GM19328 (cell line): ENCODE results near the gene OPHN1.
"Not testable (repeated sequence)": the region's sequence is repeated elsewhere in the genome, so short reads cannot be mapped to it uniquely, and the experiment has no call there.

Source experiments
- ATAC-seq: cut with Tn5 transposase; IDR thresholded peaks from one replicate; pipeline ENCODE4 v1.9.1; 2021; ENCODE audit warnings: mild to moderate bottlenecking, moderate library complexity; ENCODE audit not compliant: unreplicated experiment

OPHN1 gene

GRCh38 chrX:68424719-68425118 lies 8.6 kb downstream of the OPHN1 start:
- ATAC-seq = no peak

- ATAC-seq = no peak
These were observed 10.8 kb downstream of the OPHN1 start for GRCh38 chrX:68422478-68422877.

- no peak for ATAC-seq
These were observed 11.7 kb downstream of the OPHN1 start for GRCh38 chrX:68421636-68422035.

DNA sequence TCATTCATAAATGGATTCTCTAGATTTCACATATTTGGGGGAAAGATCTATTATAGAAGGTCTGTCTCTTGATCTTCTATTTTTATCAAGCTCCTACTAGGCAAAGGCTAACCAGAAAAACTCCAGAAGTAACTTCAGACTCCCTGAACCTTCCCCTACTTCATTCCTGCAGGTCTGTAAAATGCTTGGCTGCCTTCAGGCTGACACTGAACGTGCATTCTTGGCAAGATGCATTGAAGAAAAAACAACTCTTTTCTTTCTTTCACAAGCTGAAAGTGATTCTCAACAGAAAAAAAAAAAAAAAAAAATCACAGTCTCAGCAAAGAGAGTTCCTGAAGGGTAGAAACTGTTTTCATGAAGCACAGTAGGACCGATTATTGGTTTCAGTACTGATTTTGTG lies 12.7 kb downstream of the OPHN1 start:
- ATAC-seq = no peak

DNA sequence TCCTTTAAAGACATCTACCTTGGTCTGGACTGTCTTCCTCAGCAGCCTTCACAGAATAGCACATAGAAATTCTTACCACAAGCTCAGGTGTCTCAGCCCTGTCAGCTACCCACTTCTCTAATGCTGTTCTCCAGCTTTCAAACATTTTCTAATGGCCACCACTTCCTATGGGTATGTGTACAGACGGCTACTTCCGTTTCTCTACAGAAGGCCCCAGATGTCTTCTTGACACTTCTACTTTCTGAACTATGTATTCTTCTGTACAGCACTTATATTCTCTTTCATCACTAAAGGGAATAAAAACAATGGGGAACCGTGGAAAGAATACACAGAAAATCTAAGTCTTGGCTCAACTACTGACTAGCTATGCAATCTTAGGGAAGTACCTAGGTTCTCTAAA lies 13.3 kb downstream of the OPHN1 start:
- ATAC-seq = no peak

DNA sequence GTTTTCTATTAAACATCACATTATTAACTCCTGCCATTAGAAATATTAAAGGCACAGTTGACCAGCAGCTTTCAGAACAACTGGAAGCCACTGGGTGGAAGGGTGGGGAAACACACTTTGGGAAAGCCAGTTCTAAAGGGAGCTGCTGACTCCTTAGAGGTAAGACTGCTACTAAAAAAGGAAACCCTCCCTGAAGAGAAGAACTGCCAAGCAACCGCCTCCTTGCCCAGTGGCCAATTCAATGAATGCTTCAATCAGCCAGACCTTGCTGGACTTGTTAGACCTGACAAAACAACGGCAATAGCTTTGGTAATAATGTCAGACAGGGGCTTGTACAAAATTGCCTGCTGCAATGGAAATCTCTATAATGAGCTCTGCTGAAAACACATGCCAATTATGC lies 15.6 kb downstream of the OPHN1 start:
- ATAC-seq = no peak

DNA sequence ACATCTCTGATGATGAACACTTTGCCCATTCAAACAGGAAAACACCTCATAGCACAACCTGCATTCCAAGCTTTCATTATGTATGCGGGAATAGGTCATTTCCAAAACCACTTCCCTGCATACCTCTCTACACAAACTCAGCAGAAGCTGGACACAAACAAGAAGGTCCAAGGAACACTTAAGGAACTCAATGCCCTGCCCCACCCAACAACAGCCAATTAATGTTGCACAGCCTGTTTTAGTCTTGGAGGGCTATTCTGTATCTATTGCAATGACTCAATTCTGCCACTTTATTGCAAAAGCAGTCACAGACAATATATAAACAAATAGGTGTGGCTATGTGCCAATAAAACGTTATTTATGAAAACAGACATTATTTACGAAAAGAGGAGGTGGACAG lies 16.7 kb downstream of the OPHN1 start:
- ATAC-seq = no peak

GRCh38 chrX:68415316-68415715 lies 18.0 kb downstream of the OPHN1 start:
- no peak for ATAC-seq

DNA sequence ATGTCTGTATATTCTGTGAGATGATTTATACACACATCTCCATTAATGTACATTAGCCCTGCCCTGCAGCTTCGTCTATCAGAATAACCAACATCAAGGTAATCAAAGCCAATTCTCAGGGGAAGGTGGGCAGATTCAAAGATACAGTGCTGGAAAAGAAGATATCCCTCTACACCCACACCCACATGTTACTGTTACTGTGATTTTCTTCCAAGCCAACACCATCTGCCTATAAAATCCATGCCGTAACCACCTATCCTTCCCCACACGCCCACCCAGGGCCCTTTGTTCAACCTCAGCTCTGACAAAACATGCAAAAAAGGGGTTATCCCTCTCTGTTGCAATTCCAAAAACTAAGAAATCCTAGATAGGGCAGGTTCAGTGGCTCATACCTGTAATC lies 20.0 kb downstream of the OPHN1 start:
- no peak for ATAC-seq

GRCh38 chrX:68411729-68412128 lies 21.6 kb downstream of the OPHN1 start:
- ATAC-seq = no peak

DNA sequence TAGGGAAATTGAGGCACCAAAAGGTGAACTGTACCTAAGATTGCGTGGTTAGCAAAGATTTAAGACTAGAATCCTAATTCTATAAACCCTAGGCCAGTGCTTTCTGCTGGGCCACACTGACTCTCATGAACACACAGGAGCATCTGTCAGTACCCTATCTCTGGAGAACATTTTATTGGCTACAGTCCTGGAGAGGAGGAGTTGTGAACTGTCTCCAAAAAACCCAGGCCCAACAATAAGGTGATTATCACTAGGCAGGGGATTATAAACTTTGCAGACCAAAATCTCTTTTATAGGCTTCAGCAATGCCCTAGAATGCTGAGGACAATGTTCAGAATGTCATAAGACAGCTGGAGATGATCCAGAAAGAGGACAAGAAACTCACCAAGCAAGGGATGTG lies 24.1 kb downstream of the OPHN1 start:
- no peak for ATAC-seq

DNA sequence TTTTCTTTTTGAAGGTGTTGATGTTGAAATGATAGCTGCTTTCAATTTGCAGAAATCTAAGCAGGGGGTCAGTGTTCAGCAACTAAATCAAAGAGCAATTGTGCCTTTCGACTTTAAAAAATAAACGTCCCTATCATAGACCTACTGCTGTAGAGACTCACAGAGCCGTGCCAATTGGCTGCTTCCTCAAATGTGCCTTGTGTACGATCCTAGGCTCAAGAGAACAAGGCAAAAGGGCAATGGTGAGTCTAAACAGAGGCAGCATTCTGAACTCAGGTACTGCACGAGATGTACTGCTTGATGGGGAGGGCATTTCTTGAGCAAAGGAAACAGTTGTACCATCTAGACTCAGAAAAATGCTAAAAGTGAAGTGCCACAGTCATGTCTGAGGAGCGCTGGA lies 29.8 kb downstream of the OPHN1 start:
- ATAC-seq = no peak

GRCh38 chrX:68403038-68403437 lies 30.3 kb downstream of the OPHN1 start:
- ATAC-seq = no peak

- ATAC-seq = no peak
These were observed 31.2 kb downstream of the OPHN1 start for GRCh38 chrX:68402094-68402493.

DNA sequence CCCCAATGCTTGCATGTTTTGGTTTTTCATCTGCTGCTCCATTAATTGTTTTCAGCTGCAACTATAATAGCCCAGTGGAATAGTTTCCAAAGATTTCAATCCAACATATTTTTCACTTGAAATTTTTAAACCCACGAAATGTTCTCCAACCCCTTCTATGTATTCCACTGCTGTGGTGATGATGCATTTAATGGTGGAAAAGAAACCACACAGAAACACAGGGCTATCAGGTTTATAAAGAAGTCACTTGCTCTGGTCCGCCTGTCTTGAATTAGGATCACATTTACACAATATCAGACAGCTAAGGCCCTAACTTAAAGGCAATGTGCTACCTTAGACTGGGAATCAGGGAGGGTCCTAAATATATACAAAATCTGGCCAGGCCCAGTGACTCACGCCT lies 35.0 kb downstream of the OPHN1 start:
- ATAC-seq = no peak

DNA sequence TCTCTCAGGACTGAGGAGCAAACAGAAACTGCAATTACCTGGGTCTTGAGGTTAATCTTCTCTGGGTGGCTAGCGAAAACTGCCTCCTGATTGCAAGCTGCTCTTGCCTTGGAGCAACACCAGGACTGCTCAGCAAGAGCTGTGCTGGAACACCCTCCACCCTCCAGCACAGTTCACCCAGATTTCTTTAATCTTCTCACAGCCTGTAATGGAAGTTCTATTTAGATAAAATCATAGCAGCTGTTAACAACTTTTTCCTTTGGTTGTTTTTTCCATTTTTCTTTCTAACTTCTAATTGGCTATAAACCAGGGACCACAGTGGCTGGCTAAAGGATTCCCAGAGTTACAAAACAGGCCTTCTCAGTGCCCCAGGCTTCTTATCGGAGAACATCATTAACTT lies 36.3 kb downstream of the OPHN1 start:
- ATAC-seq = no peak

DNA sequence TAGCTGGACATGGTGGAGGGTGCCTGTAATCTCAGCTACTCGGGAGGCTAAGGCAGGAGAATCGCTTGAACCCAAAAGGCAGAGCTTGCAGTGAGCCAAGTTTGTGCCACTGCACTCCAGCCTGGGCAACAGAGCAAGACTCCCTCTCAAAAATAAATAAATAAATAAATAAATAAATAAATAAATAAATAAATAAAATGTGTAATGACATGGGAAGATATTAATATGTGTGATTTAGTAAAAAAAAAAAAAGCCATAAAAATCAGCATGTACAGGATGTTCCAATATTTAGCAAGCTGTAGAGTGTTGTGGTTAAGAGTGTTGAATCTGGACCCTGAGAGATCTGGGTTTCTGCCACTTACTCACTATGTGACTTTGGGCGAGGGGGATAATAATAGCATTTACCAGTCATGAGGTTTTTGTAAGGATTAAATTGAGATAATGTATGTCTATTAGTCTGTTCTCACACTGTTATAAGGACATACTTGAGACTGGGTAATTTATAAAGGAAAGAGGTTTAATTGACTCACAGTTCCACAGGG lies 43.8 kb downstream of the OPHN1 start:
- not testable (repeated sequence) for ATAC-seq

DNA sequence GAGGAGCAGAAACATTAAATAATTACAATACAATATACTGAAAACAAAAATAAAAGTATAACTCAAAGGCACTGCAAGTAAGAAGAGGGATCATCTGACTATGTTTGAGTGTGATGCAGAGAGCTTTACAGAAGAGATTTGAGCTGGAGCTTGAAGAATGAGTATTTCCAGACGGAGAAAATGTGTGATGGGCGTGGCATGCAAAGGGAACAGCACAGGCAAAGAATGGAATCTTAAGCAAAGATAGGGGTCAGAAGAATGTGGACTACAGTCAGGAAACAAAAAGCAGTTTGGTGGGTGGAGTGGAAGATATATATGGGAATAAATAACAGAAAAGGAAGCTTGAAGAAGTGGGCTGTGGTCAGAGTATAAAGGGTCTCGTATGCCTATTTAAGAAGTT lies 45.5 kb downstream of the OPHN1 start:
- no peak for ATAC-seq

DNA sequence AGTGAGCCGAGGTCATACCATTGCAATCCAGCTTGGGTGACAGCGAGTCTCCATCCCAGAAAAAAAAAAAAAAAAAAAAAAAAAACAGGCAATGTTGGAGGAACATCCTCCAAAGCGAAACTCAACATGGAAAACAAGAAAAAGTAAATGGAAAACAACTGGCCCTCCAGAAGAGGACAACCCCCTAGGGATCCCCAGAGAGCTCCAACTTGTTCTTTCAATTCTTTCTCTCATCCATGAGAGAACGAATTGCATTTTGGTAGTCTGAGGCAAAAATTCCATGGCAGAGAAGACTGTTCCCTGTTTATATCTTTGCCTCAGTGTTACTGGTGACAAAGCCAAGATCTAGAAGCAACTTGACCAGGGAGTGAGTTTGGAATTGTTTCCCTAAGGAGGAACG lies 49.8 kb downstream of the OPHN1 start:
- no peak for ATAC-seq

- not testable (repeated sequence) for ATAC-seq
These were observed 55.7 kb downstream of the OPHN1 start for GRCh38 chrX:68377579-68377978.

- ATAC-seq = no peak
These were observed 56.9 kb downstream of the OPHN1 start for GRCh38 chrX:68376373-68376772.

DNA sequence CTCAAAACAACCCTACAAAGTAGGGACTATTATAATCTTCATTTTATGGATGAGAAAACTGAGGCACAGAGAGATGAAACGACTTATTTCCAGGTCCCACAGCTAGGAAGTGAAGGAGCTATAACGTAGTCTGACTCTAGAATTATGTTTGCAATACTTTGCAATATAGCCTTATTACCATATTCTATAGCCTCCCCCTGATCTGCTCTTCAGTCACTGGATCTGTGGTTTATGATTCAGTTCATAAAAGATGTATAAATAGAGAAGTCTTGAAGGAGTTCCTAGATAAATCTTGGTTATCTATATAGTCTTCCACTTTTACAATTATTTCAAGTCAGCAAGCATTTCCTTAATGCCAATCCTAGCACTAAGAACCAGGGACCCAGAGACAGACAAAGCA lies 57.5 kb downstream of the OPHN1 start:
- ATAC-seq = no peak

DNA sequence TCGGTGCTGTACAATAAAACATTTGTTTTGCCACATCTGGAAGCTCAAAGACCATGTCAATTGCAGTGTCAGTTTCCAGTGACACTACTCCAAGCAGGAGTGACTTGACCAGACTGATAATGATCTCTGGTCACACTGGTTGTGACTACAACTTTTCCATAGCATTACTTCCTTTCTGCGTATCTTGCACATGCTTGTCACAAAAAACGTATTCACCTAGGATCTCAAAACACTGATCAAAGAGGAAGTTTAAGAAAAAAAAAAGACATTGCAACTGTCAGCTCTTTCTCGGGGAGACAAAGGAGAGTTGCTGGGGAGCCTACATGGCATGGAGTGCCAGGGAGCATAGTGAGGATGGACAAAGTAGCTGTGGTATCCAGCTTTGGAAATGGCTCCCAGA lies 60.6 kb downstream of the OPHN1 start:
- ATAC-seq = no peak

DNA sequence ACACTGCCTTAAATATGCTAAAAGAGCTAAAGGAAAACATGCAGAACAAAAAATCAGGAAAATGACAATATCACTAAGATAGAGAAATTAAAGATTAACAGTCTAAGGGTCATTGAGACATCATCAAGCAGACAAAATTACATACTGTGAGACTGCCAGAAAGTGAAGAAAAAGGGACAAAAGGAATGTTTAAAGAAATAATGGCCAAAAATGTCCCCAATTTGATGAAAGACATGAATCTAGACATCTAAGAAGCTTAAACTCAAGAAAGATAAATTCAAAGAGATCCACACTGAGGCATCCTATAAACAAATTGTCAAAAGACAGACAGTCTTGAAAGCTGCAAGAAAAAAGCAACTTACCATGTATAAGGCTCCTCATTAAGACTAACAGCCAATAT lies 63.7 kb downstream of the OPHN1 start:
- ATAC-seq = no peak
